CD4-positive, alpha-beta T cell treated with Interleukin-15 for 4 hours (primary cell): ENCODE results near the gene SPINDOC.
A peak's percentile ranks its signal among the peaks of the same experiment; 100 is the strongest.

ENCODE experiments used
- DNase-seq: peaks from one replicate; pipeline ENCODE4 v3.0.0-alpha.2; 2020; ENCODE audit warnings: low spot score

Gene SPINDOC

GRCh38 chr11:63833048-63833447 is 19.8 kb downstream of the SPINDOC start:
- DNase-seq = no peak

GRCh38 chr11:63834535-63835157 is 21.4 kb downstream of the SPINDOC start:
- DNase-seq = no peak

GRCh38 chr11:63835158-63835545 is 21.9 kb downstream of the SPINDOC start:
- DNase-seq = no peak

- DNase-seq = peak; percentile 83
These were observed 23.9 kb downstream of the SPINDOC start for GRCh38 chr11:63837027-63837688.

- no peak for DNase-seq
These were observed 24.5 kb downstream of the SPINDOC start for GRCh38 chr11:63837739-63838138.

- no peak for DNase-seq
These were observed 25.0 kb downstream of the SPINDOC start for GRCh38 chr11:63838150-63838677.

- DNase-seq = peak; percentile 99
These were observed 25.6 kb downstream of the SPINDOC start, which contains the start of gene MARK2 for GRCh38 chr11:63838678-63839507. Gene MARK2, plus strand, starts transcription at chr11:63839110. Its CDS starts 397 bp downstream, at chr11:63839507.

GRCh38 chr11:63839508-63840355 is 26.5 kb downstream of the SPINDOC start:
- no peak for DNase-seq

GRCh38 chr11:63840356-63841060 is 27.3 kb downstream of the SPINDOC start:
- no peak for DNase-seq

GRCh38 chr11:63841554-63841953 is 28.3 kb downstream of the SPINDOC start:
- no peak for DNase-seq

GRCh38 chr11:63843041-63843440 is 29.8 kb downstream of the SPINDOC start:
- DNase-seq = no peak

- no peak for DNase-seq
These were observed 31.6 kb downstream of the SPINDOC start for GRCh38 chr11:63844836-63845235.

- no peak for DNase-seq
These were observed 32.0 kb downstream of the SPINDOC start for GRCh38 chr11:63845303-63845702.

GRCh38 chr11:63845911-63846310 is 32.7 kb downstream of the SPINDOC start:
- no peak for DNase-seq

- no peak for DNase-seq
These were observed 33.6 kb downstream of the SPINDOC start for GRCh38 chr11:63846897-63847296.

- DNase-seq = no peak
These were observed 34.1 kb downstream of the SPINDOC start for GRCh38 chr11:63847363-63847762.

GRCh38 chr11:63849691-63850090 is 36.4 kb downstream of the SPINDOC start:
- no peak for DNase-seq

- no peak for DNase-seq
These were observed 37.7 kb downstream of the SPINDOC start for GRCh38 chr11:63850920-63851319.

GRCh38 chr11:63851364-63851763 is 38.1 kb downstream of the SPINDOC start:
- DNase-seq = no peak

- no peak for DNase-seq
These were observed 40.2 kb downstream of the SPINDOC start for GRCh38 chr11:63853476-63853875.

- DNase-seq = no peak
These were observed 41.4 kb downstream of the SPINDOC start for GRCh38 chr11:63854696-63855095.
